GM23338 (cell line): Measurements from ENCODE around the gene ENDOV. TPM values are rescaled to one million over a fixed set of nuclear protein-coding genes. Genes with fewer than 3 reads are reported as not detected.

Source experiments
- CREB1 ChIP-seq: fragments of 250-450 bp; sonication (Bioruptor Pico); IDR thresholded peaks from 2 replicates; pipeline ENCODE4 v1.5.0; 2020; ENCODE audit warnings: low read depth, mild to moderate bottlenecking, moderate library complexity
- ZNF331 ChIP-seq: fragments of 250-450 bp; sonication (Bioruptor Pico); IDR thresholded peaks from 2 replicates; pipeline ENCODE4 v1.5.0; 2020; ENCODE audit warnings: low read depth, mild to moderate bottlenecking, moderate library complexity
- polyA plus RNA-seq: library from polyadenylated mRNA; unstranded; fragments of >200 nt; fragmentation: Nextera tagmentation; extraction: Ambion mirVana; gene quantifications from 2 replicates; pipeline ENCODE4 v1.2.1, GENCODE V29; 2016
- total RNA-seq: library from RNA; depleted of rRNA; stranded (reverse); fragments of >200 nt; shearing (Covaris generic); gene quantifications from 2 replicates; pipeline ENCODE4 v1.2.3, GENCODE V29; 2014
- TF ChIP-seq, protein P1 (sequence below): fragments of 250-450 bp; sonication (Bioruptor Pico); IDR thresholded peaks from 2 replicates; pipeline ENCODE4 v1.5.0; 2020; ENCODE audit warnings: mild to moderate bottlenecking, moderate library complexity
- TF ChIP-seq, protein P2 (sequence below): IDR thresholded peaks from one replicate; pipeline ENCODE4 v1.6.1; 2018; ENCODE audit warnings: antibody characterized with exemption; ENCODE audit not compliant: unreplicated experiment

Gene ENDOV
- total and polyA plus RNA-seq, 2 experiments from 2014 or later, result 11.5 to 16.1 TPM

DNA sequence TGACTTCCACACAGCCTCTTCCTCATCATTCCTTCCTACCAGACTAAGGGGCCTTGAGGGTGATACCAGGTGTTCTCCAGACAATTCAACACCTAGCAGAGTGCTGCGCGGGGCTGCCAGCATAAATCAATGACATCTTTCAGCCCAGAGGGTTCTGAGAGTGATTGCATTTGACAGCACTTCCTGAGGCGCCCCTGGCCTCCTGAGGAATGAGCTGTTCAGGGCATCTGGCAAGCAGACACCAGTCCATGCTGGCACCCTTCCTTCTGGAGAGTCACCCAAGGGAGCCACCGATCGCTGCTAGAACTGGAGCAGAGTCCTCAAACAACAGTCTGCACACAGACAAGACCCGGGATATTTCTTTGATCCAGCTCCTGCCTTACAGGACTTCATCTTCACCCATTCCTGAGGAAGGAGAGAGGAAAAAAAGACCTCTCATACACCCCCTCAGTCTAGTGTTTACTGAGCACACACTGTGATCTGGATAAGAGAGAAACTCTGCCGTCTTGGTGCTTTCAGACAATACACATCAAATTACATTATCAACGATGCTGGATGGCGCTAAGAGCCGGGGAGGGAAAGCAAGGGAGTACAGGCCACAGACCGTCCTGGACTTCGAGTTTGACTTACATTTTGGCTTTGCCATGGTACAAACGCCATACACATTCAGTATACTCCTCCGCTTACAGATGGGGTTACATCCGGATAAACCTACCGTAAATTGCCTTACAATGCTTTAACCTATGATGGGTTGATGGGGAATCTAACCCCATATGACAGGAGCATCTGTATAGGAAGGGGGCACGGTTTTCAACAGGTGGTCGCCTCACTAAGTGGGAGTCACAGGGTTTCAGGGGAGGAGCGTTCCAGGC is 38.4 kb downstream of the ENDOV start (continued):
- TF ChIP-seq, protein P1, sequence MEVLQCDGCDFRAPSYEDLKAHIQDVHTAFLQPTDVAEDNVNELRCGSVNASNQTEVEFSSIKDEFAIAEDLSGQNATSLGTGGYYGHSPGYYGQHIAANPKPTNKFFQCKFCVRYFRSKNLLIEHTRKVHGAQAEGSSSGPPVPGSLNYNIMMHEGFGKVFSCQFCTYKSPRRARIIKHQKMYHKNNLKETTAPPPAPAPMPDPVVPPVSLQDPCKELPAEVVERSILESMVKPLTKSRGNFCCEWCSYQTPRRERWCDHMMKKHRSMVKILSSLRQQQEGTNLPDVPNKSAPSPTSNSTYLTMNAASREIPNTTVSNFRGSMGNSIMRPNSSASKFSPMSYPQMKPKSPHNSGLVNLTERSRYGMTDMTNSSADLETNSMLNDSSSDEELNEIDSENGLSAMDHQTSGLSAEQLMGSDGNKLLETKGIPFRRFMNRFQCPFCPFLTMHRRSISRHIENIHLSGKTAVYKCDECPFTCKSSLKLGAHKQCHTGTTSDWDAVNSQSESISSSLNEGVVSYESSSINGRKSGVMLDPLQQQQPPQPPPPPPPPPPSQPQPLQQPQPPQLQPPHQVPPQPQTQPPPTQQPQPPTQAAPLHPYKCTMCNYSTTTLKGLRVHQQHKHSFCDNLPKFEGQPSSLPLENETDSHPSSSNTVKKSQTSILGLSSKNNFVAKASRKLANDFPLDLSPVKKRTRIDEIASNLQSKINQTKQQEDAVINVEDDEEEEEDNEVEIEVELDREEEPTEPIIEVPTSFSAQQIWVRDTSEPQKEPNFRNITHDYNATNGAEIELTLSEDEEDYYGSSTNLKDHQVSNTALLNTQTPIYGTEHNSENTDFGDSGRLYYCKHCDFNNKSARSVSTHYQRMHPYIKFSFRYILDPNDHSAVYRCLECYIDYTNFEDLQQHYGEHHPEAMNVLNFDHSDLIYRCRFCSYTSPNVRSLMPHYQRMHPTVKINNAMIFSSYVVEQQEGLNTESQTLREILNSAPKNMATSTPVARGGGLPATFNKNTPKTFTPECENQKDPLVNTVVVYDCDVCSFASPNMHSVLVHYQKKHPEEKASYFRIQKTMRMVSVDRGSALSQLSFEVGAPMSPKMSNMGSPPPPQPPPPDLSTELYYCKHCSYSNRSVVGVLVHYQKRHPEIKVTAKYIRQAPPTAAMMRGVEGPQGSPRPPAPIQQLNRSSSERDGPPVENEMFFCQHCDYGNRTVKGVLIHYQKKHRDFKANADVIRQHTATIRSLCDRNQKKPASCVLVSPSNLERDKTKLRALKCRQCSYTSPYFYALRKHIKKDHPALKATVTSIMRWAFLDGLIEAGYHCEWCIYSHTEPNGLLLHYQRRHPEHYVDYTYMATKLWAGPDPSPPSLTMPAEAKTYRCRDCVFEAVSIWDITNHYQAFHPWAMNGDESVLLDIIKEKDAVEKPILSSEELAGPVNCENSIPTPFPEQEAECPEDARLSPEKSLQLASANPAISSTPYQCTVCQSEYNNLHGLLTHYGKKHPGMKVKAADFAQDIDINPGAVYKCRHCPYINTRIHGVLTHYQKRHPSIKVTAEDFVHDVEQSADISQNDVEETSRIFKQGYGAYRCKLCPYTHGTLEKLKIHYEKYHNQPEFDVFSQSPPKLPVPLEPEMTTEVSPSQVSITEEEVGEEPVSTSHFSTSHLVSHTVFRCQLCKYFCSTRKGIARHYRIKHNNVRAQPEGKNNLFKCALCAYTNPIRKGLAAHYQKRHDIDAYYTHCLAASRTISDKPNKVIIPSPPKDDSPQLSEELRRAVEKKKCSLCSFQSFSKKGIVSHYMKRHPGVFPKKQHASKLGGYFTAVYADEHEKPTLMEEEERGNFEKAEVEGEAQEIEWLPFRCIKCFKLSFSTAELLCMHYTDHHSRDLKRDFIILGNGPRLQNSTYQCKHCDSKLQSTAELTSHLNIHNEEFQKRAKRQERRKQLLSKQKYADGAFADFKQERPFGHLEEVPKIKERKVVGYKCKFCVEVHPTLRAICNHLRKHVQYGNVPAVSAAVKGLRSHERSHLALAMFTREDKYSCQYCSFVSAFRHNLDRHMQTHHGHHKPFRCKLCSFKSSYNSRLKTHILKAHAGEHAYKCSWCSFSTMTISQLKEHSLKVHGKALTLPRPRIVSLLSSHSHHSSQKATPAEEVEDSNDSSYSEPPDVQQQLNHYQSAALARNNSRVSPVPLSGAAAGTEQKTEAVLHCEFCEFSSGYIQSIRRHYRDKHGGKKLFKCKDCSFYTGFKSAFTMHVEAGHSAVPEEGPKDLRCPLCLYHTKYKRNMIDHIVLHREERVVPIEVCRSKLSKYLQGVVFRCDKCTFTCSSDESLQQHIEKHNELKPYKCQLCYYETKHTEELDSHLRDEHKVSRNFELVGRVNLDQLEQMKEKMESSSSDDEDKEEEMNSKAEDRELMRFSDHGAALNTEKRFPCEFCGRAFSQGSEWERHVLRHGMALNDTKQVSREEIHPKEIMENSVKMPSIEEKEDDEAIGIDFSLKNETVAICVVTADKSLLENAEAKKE, result no peak
- no peak for TF ChIP-seq ZNF331 (CRISPR knock-in tag)
- TF ChIP-seq, protein P2, sequence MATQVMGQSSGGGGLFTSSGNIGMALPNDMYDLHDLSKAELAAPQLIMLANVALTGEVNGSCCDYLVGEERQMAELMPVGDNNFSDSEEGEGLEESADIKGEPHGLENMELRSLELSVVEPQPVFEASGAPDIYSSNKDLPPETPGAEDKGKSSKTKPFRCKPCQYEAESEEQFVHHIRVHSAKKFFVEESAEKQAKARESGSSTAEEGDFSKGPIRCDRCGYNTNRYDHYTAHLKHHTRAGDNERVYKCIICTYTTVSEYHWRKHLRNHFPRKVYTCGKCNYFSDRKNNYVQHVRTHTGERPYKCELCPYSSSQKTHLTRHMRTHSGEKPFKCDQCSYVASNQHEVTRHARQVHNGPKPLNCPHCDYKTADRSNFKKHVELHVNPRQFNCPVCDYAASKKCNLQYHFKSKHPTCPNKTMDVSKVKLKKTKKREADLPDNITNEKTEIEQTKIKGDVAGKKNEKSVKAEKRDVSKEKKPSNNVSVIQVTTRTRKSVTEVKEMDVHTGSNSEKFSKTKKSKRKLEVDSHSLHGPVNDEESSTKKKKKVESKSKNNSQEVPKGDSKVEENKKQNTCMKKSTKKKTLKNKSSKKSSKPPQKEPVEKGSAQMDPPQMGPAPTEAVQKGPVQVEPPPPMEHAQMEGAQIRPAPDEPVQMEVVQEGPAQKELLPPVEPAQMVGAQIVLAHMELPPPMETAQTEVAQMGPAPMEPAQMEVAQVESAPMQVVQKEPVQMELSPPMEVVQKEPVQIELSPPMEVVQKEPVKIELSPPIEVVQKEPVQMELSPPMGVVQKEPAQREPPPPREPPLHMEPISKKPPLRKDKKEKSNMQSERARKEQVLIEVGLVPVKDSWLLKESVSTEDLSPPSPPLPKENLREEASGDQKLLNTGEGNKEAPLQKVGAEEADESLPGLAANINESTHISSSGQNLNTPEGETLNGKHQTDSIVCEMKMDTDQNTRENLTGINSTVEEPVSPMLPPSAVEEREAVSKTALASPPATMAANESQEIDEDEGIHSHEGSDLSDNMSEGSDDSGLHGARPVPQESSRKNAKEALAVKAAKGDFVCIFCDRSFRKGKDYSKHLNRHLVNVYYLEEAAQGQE, result no peak
- no peak for TF ChIP-seq CREB1
